Measurements from ENCODE around the gene MRAP2. TPM values are rescaled to one million over a fixed set of nuclear protein-coding genes. Genes with fewer than 3 reads are reported as not detected.

Gene MRAP2
- total RNA-seq: 1 to 10 TPM; 2.7 to 7.4 (median 3.7) TPM

- Histone ChIP-seq H3K27me3 (no peaks in the 10 kb centered on the region), H3K27ac (peak within 1 kb of the TSS in 3 of 4 donors; percentile 17 to 52 (median 34)), H3K4me3 (peak within 1 kb of the TSS; percentile 34 to 70 (median 52)), H3K9me3 (no peaks in the 10 kb centered on the region), H3K36me3 (no peaks in the 10 kb centered on the region), H3K4me1 (peaks cover 0 to 10% (median 4%) of the 10 kb centered on the region in 4 donors)
- peak in 2 of 3 donors; percentile 48 to 75 for DNase-seq
- TF ChIP-seq POLR2A (IDR thresholded peaks at IDR 0.05): peak in 1 of 2 donors; percentile 19
- no peak for TF ChIP-seq CTCF (IDR thresholded peaks at IDR 0.05)
Observed at GRCh38 chr6:84033523-84034451, at the start of gene MRAP2. Gene MRAP2 (plus strand): TSS chr6:84033772. CDS start chr6:84055319, 21,547 bp downstream.

- Histone ChIP-seq H3K27ac (no peak overlapping the region), H3K4me3 (no peak overlapping the region), H3K9me3 (no peaks in the 10 kb centered on the region), H3K27me3 (no peaks in the 10 kb centered on the region), H3K36me3 (no peaks in the 10 kb centered on the region), H3K4me1 (no peaks in the 10 kb centered on the region)
- TF ChIP-seq POLR2A (IDR thresholded peaks at IDR 0.05) (no peak), CTCF (IDR thresholded peaks at IDR 0.05) (no peak)
- DNase-seq: no peak
Observed at GRCh38 chr6:83984411-83984810, 49.2 kb upstream of the MRAP2 start.

- H3K4me3 ChIP-seq: no peak overlapping the region
- TF ChIP-seq CTCF (IDR thresholded peaks at IDR 0.05) (no peak), POLR2A (IDR thresholded peaks at IDR 0.05) (no peak)
- no peak for DNase-seq
- H3K27ac ChIP-seq: no peak overlapping the region
- H3K4me1 ChIP-seq: no peaks in the 10 kb centered on the region
- no peaks in the 10 kb centered on the region for H3K9me3 ChIP-seq
- no peaks in the 10 kb centered on the region for H3K27me3 ChIP-seq
- H3K36me3 ChIP-seq: no peaks in the 10 kb centered on the region
Observed at GRCh38 chr6:83985308-83985713, 48.3 kb upstream of the MRAP2 start.

GRCh38 chr6:83985715-83986114 is 47.9 kb upstream of the MRAP2 start:
- TF ChIP-seq CTCF (IDR thresholded peaks at IDR 0.05) (no peak), POLR2A (IDR thresholded peaks at IDR 0.05) (no peak)
- Histone ChIP-seq H3K4me3 (no peak overlapping the region), H3K4me1 (no peaks in the 10 kb centered on the region), H3K27ac (no peak overlapping the region), H3K36me3 (no peaks in the 10 kb centered on the region), H3K27me3 (no peaks in the 10 kb centered on the region), H3K9me3 (no peaks in the 10 kb centered on the region)
- no peak for DNase-seq

- TF ChIP-seq CTCF (IDR thresholded peaks at IDR 0.05) (no peak), POLR2A (IDR thresholded peaks at IDR 0.05) (no peak)
- Histone ChIP-seq H3K4me3 (no peak overlapping the region), H3K4me1 (no peaks in the 10 kb centered on the region), H3K36me3 (no peaks in the 10 kb centered on the region), H3K9me3 (no peaks in the 10 kb centered on the region), H3K27ac (no peak overlapping the region), H3K27me3 (no peaks in the 10 kb centered on the region)
- DNase-seq: no peak
Observed at GRCh38 chr6:83998021-83998584, 35.5 kb upstream of the MRAP2 start.

All from Peyer's patch (tissue), 4 donors.